DMS53 treated with DMSO at 0.1 percent for 48 hours (cell line): ENCODE results near the gene HADH.
"Not testable (repeated sequence)": the region's sequence is repeated elsewhere in the genome, so short reads cannot be mapped to it uniquely, and the experiment has no call there.

Experiments used
- DNase-seq: peaks from one replicate; lab custom pipeline; 2025; ENCODE audit not compliant: unreplicated experiment; lab: John Stamatoyannopoulos, UW

The HADH gene

DNA sequence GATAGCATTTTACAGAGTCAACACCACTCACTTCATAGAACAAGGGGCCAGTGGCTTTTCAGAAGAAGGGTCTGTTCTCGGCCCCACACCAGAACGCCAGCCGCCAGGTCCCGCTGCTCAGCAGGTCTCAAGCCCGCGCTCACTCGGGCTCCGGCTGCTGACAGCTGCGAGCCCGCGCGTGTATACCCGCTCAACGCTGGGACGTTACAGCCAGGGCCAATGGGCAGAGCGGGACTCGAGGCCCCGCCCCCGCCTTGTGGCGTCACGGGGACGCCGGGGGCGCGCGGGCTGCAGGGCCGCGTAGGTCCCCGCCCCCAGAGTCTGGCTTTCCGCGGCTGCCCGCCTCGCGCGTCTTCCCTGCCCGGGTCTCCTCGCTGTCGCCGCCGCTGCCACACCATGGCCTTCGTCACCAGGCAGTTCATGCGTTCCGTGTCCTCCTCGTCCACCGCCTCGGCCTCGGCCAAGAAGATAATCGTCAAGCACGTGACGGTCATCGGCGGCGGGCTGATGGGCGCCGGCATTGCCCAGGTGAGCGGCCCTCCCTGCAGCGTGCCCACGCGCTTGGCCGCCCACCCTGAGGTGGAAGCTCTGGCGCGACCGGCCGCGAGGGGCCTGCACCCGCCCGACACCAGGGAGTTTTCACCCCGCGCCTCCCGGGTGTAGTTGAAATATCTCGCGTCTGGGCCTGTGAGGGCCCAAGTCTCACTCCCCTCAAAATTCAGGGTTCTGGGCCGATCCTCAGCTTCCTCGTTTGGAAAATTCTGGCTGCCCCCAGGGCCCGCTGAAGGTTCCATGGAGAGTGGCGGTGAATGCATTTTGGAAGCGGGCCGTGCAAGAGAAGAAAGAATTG is at the start of gene HADH:
HADH (plus strand) TSS at position 353 of the 850 bp plus-strand sequence; CDS start at position 397, 44 bp downstream.
- peak; percentile 78 for DNase-seq

DNA sequence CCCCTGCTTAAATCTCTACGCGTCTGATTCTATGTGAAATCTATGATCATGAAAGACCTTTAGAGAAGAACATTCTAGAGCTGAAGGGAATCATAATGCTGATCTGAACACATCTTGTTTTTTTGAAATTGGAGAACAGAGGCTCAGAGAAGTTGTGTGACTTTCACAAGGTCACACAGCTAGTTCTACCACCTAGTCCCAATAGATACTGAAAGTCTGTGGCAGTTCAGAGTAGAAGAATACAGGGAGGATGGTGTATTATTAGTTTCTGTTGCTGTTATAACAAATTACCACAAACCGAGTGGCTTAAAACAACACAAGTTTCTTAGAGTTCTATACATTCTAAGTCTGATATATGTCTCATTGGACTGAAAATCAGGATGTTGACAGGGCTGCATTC is 43.9 kb upstream of the HADH start:
- DNase-seq: no peak

DNA sequence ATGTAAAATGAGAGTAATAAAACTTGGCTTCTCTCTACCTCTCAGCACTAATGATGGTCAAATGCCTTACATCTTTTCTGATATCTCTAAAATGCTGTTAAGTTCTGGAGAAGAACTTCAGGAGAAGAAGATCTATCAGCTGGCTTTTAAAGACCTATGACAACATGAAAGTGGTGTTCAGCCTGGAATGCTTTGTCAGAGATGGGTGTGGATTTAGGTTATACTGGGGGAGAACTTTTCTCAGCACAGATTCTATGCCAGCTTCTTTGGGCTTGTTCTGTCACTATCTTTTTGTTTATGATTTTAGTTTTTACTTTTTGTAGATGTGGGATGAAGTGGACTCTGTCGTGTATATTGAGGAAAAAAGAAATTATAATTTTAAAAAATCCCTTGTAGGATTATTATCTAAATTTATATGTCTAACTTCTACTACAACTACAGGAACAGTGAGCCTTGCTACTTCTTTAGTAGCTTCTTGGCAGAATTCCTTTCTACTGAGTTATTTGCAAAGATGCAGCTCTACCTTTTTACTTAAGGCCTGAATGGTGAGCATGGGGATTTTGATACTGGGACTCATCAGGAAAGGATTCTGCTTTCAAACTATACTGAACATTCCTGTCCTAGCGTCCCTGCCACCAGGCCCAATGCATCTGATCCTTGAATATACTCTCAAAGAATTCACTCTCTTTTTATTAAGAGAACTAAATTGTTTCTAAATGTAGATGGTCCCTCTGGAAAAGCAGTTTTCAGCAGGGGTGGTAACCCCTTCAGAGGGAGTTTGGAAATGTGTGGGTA is 38.7 kb upstream of the HADH start:
- no peak for DNase-seq

DNA sequence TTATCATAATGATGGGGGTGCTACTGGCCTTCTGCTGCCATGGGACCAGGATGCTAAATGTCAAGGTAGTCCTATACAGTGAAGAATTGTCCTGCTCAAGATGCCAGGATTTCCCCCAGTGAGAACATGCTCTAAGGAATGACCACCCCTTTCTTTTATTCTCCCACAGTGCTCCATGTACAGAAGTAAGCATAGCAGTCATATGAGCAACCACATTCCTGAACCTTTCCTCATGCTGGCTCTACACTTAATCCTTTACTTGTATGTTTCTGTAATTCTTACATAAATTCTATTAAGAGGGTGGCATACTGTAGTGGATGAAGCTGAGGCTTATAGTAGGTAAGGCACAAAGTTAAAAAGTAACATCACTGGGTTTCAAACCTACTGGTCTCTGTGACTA is 38.1 kb upstream of the HADH start:
- no peak for DNase-seq

DNA sequence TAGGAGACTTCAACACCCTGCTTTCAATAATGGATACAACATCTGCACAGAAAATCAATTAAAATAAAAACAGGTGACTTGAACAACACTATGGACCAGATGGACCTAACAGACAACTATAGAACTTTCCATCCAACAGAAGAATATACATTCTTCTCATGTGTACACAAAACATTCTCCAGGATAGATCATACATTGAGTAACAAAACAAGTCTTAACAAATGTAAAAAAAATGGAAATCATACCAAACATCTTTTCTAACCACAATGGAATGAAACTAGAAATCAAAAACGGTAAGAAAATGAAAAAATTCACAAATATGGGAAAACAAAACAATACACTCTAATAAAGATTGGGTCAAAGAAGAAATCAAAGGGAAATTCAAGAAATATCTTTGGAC is 33.7 kb upstream of the HADH start:
- DNase-seq: no peak

DNA sequence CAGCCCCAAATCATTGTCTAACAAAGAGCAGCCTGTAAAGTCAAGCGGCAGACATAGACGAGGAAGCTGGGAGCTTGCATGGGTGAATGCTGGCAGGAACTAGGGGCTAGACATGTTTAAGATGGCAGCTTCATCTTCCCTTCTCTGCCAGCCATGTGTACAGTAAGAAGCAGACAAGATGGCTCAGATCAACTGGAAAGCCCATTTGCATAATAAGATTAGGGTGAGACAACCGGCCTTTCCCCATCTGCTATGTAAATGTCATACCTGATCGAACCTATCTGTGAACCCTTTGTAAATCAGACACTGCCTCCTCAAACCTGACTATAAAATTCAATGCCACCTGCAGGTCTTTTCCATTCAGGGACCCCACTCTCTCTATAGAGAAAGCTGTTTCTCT is 22.8 kb upstream of the HADH start:
- DNase-seq: no peak

DNA sequence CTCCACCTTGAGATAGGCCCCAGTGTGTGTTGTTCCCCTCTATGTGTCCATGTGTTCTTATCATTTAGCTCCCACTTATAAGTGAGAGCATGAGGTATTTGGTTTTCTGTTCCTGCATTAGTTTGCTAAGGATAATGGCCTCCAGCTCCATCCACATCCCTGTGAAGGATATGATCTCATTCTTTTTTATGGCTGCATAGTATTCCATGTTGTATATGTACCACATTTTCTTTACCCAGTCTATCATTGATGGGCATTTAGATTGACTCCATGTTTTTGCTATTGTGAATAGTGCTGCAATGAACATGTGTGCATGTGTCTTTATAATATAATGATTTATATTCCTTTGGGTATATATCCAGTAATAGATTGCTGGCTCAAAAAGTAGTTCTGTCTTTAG is 22.2 kb upstream of the HADH start:
- not testable (repeated sequence) for DNase-seq

DNA sequence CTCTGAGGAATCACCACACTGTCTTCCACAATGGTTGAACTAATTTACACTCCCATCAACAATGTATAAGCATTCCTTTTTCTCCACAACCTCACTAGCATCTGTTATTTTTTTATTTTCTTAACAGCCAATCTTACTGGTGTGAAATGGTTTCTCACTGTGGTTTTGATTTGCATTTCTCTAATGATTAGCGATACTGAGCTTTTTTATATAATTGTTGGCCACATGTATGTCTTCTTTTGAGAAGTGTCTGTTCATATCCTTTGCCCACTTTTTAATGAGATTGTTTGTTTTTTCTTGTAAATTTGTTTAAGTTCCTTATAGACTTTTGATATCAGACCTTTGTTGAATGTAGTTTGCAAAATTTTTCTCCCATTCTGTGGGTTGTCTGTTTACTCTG is 21.8 kb upstream of the HADH start:
- DNase-seq: not testable (repeated sequence)

DNA sequence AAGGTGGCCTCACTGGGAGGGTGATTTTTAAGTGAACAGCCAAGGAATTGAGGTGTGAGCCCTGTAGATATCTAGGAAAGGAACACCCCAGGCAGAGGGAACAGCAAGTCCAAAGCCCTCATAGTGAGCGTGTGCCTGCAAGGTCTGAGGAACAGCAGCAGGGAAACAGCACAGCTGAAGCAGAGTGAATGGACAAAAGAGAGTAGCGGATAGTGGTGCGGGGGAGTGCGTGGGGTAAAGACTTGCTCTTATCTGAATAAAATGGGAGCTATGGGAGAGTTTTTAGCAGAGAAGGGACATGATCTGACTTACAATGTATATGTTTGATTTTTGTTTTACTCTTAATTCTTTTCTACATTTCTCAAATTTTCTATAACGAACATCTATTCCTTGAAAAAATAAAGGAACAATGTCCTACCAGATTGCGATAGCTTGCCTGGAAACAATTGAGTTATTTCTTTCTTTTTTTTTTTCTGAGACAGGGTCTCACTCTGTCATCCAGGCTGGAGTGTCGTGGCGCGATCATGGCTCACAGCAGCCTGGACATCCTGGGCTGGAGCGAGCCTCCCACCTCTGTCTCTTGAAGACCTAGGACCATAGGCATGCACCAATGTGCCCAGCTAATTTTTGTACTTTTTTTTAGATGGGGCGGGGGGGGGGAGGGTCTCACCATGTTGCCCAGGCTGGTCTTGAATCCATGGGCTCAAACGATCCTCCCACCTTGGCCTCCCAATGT is 19.5 kb upstream of the HADH start:
- DNase-seq: no peak

DNA sequence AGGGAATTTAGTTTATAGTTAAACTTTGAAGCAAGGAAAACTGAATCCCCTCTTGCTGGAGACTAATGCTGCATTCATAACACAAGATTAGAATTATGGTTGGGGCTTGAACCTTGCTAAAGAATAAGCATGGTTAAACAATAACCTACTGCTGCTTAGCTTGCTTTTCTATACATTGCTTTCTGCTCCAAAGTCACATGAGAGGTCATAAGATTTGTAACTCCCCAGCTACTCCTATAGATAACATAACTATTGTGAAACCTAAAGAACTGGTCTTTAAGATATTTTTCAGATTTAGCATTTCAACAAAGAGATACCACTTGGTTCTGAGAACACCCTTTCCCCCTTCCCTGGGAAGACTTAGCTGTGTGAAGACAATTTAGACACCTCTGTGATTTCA is 17.1 kb upstream of the HADH start:
- no peak for DNase-seq

DNA sequence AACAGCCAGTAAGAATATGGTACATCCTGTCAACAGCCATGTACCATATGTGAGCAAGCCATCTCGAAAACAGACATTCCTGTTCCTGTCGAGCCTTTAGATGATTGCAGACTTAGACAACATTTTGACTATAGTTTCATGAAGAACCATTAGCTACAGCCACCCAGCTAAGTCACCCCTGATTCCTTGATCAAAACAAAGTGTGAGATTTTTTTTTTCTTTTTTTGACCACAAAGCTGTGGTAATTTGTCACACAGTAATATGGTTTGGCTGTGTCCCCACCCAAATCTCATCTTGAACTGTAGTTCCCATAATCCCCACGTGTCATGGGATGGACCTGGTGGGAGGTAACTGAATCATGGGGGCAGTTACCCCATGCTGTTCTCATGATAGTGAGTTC is 15.2 kb upstream of the HADH start:
- no peak for DNase-seq

DNA sequence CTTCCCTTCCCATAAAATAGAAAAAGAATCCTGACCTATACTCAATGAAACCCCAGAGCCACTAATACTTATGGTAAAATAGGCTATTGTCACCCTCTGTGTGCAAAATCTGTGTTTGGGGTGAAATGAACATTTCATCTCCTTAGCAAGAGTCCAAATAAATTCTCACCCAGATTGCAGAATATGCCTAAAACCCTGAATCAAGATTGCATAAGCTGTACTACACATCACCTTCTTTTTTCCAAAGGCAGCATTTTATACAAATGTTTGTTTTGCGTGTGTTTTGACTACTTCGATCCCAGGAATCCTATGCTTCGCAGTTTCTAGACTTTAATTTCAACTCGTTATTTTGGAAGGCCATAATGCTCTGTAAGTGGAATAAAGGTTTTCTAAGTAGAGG is 12.2 kb upstream of the HADH start:
- DNase-seq: no peak

DNA sequence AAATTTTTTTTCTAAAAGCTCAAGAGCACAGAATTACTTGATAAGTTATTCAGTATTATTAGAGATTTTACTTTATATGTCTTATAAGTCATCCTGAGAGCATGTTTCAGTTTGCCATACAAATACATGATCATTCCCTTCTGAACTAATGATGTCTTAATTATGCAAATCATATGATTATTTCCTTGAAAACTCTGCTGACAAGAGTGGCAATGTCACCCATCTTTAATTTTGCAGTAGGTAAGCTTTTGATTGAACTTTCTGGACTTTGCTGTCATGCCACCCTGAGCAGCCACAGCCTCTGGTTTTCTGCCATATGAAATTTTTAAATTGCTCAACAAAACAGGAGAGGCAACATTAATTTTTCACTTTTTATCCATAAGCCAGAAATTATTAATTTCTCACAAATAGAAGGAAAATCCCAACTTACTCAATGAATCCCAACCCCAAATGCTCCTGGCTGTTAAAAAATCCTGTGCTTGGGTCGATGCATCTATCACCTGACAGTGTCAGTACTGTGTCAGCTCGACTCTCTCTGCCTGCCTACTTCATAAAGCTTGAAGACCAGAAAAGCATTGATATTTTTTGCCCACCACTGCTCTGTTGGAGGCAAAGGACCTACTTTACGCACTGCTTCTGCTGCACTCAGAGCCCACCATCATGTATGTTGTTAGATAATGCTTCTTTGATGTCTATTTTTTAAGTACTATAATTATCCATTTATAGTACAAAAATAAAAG is 11.6 kb upstream of the HADH start:
- no peak for DNase-seq

DNA sequence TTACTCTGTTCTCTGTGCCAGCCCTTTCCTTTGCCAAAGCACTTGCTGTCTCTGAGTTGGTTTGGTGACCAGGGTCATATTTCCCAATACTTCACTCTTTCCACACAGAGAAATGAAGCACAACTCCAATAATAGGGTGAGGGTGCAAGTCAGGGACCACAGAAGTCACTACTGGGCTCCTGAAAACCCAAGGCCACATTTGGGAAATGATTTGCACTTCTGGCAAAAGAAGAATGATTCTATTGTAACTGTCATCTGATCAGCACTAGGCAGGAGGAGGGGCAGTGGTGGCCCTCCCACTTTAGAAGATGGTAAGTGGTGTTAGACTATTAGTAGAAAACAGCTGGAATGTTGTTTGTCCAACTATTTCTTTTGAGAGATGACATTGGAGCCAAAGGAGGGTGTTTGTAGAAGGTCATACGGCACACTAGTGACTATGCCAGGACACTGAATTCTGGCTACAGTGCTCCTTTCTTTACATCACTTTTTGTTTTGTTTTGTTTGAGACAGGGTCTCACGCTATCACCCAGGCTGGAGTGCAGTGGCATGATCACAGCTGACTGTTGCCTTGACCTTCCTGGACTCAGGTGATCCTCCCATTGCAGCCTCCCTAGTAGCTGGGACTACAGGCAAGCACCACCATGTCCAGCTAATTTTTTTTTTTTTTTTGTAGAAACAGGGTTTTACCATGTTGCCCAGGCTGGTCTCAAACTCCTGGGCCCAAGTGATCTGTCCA is 10.8 kb upstream of the HADH start:
- DNase-seq: no peak

DNA sequence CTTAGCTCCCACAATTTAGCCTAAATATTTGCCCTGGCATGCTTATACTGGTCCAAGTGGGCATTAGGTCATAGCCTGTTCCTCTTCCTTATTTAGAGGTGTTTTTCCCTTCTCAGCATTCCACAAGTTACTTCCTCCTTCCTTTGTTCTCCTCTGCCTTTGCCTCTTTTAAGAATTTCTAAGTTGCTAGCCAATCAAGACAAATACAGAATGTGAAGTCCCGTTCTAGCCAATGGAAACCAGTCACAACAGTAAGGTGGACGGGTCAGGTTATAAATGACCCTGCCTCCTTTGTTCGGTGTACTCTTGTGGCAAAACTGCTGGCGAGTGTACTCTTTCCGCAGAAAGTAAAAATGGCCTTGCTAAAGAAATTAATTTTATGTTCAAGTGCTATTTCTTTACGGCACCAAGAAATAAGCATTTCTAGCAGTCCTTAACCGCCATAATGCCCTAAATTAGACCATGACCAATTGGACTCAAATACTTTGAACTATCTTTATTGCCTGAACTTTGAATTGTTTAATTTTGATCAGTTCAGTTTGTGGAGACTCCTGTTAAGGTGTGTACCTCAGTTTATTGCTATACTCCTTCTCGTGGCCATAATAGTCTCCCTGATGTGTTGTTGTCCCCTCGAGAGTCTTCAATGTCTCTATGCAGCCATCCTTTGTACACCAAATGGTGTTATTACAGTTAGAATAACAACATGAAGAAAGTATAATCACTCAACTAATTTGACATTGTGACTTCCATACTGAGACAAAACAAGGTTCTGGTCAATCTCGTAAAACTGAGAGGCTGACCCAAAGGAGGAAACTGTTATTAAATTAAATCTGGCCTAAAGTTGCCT is 1.6 kb upstream of the HADH start:
- no peak for DNase-seq

DNA sequence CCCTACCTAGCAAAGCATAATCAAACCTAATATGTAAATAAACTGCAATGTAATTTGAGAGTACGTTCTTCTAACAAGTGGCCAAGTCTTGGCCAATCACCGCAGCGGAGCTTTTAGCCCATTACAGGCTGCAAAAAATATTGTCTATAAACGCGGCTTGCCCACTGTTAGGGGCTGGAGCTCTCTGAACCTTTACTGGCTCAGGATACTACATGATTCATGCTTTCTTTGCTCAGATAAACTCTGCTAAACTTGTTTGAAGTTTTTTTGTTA is 990 bp upstream of the HADH start:
- no peak for DNase-seq

DNA sequence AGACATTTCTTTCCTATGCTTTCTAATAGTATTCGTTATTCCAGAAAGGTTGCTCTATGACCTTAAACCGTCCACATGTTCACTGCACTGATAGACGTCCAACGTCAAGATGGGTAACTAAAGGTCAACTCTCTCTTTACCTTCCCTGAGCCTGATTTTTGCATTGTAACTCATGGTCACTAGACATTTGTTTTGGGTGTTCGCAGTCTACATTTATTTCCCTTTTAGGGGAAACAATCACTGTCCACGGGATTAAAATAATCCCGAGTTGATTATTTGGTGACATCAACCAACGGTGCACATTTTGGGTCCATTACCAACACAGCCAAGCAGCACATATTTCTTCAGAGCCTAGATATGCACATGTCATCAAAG is 540 bp upstream of the HADH start:
- no peak for DNase-seq

DNA sequence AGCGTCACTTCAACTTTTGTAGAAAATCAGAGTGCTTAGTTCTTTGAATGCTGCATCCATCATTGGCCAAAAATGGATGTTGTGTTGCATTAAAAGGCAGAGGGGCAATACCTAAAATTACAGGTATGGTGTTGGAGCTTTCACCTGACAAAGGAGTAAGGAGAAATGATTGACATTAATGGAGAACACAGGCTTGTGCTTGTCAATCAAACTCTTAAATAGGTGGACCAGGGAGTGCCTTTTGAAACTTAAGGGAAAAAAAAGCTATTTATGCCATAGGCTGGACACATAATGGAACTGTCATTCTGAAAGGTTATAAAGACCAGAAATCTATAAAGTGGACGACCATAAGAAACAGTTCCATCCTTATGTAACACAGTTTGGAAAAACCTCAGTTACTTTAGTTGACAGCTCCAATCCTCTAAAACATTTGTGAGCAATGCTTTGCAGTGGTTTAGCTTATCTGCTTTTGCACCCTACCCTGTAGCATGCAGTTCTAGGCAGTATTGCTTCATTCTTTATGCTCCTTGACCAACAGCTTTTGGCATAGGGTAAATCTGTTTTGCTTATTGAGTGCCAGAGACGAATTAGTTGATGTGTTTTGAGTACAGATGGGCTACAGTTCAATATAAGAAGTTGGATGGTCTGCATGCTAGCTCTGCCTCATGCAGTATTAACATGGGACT is 2.4 kb downstream of the HADH start:
- DNase-seq: no peak

DNA sequence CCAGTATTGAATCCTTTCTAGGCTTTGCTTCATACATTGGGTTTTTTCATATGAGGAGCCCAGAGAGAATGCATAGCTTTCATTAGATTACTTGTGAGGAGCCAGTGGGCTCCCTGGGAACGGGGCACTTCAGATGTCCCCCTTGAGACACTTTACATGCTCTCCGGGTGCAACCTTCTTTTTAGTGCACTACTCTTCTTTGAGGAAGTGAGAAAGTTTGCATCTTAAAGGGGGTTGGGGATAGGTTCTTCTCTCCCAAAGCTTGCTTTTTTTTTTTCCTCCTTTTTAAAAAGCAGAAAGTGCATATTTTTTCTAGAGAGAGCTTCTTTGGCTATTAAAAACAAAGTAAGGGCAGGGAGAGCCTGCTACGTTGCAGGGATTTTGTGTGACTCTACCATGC is 4.3 kb downstream of the HADH start:
- DNase-seq: no peak
